ENCODE data around the gene HSPBP1.
A peak's percentile ranks its signal among the peaks of the same experiment; 100 is the strongest.

Gene HSPBP1

GRCh38 chr19:55258828-55259539 is 20.9 kb downstream of the HSPBP1 start, which contains the start of gene PPP6R1 (continued):
- TF ChIP-seq ZNF398 (tag by site-specific recombination; IDR thresholded peaks at IDR 0.05) (0 out of 2 replicates have a peak, but pooled peaks have one; percentile 8), ZNF114 (tag by site-specific recombination; IDR thresholded peaks at IDR 0.05) (no peak), FEZF1 (tag by site-specific recombination; IDR thresholded peaks at IDR 0.05) (no peak; the same call in 1 of the 2 replicates), ZBTB26 (tag by site-specific recombination; optimal IDR thresholded peaks at IDR 0.05) (peak; percentile 95), ZNF138 (tag by site-specific recombination; IDR thresholded peaks at IDR 0.05; ENCODE audit: borderline replicate concordance) (no peak), BCL11A (tag by site-specific recombination; IDR thresholded peaks at IDR 0.05; ENCODE audit: low read depth) (0 out of 2 replicates have a peak, but pooled peaks have one; percentile 49), SCRT1 (tag by site-specific recombination; IDR thresholded peaks at IDR 0.05; ENCODE audit: borderline replicate concordance) (no peak), ZNF521 (tag by site-specific recombination; IDR thresholded peaks at IDR 0.05) (no peak), ZNF792 (tag by site-specific recombination; IDR thresholded peaks at IDR 0.05) (peak; percentile 77; the same call in 1 of the 2 replicates), ZNF621 (tag by site-specific recombination; IDR thresholded peaks at IDR 0.05) (no peak), ZNF16 (tag by site-specific recombination; IDR thresholded peaks at IDR 0.05; ENCODE audit: low read depth) (no peak), ZNF140 (tag by site-specific recombination; IDR thresholded peaks at IDR 0.05) (no peak), ELK4 (IDR thresholded peaks at IDR 0.05; ENCODE audit: borderline replicate concordance, low read depth, low read length) (no peak), ZNF785 (tag by site-specific recombination; IDR thresholded peaks at IDR 0.05) (peak; percentile 95), ZNF768 (tag by site-specific recombination; IDR thresholded peaks at IDR 0.05) (no peak), ZNF514 (tag by site-specific recombination; IDR thresholded peaks at IDR 0.05) (no peak), ZSCAN23 (tag by site-specific recombination; IDR thresholded peaks at IDR 0.05) (peak; percentile 79), ZNF555 (tag by site-specific recombination; conservative IDR thresholded peaks at IDR 0.05) (no peak), ZNF341 (tag by site-specific recombination; IDR thresholded peaks at IDR 0.05; ENCODE audit: low read depth) (peak; percentile 86), GFI1B (tag by site-specific recombination; IDR thresholded peaks at IDR 0.05) (peak; percentile 86; the same call in 1 of the 2 replicates), ZBTB10 (tag by site-specific recombination; IDR thresholded peaks at IDR 0.05) (peak; percentile 82), WT1 (tag by site-specific recombination; IDR thresholded peaks at IDR 0.05) (no peak), HOXC10 (CRISPR knock-in tag; IDR thresholded peaks at IDR 0.05) (peak; percentile 3; the same call in 1 of the 2 replicates), ZNF133 (tag by site-specific recombination; IDR thresholded peaks at IDR 0.05) (no peak), ZNF76 (tag by site-specific recombination; IDR thresholded peaks at IDR 0.05; ENCODE audit: borderline replicate concordance, low read depth) (peak; percentile 92), TCF7L2 (IDR thresholded peaks at IDR 0.05; ENCODE audit: borderline replicate concordance, low read depth, low read length) (no peak), ZNF530 (tag by site-specific recombination; IDR thresholded peaks at IDR 0.05; ENCODE audit: low read depth) (no peak), ZNF211 (tag by site-specific recombination; IDR thresholded peaks at IDR 0.05; ENCODE audit: low read depth) (no peak)
- TF ChIP-seq, protein P1, sequence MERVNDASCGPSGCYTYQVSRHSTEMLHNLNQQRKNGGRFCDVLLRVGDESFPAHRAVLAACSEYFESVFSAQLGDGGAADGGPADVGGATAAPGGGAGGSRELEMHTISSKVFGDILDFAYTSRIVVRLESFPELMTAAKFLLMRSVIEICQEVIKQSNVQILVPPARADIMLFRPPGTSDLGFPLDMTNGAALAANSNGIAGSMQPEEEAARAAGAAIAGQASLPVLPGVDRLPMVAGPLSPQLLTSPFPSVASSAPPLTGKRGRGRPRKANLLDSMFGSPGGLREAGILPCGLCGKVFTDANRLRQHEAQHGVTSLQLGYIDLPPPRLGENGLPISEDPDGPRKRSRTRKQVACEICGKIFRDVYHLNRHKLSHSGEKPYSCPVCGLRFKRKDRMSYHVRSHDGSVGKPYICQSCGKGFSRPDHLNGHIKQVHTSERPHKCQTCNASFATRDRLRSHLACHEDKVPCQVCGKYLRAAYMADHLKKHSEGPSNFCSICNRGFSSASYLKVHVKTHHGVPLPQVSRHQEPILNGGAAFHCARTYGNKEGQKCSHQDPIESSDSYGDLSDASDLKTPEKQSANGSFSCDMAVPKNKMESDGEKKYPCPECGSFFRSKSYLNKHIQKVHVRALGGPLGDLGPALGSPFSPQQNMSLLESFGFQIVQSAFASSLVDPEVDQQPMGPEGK (tag by site-specific recombination; IDR thresholded peaks at IDR 0.05) = peak; percentile 37; the same call in 1 of the 2 replicates
- TF ChIP-seq, protein P2, sequence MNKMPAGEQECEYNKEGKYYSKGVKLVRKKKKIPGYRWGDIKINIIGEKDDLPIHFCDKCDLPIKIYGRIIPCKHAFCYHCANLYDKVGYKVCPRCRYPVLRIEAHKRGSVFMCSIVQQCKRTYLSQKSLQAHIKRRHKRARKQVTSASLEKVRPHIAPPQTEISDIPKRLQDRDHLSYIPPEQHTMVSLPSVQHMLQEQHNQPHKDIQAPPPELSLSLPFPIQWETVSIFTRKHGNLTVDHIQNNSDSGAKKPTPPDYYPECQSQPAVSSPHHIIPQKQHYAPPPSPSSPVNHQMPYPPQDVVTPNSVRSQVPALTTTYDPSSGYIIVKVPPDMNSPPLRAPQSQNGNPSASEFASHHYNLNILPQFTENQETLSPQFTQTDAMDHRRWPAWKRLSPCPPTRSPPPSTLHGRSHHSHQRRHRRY (tag by site-specific recombination; IDR thresholded peaks at IDR 0.05) = no peak

Measured in HEK293 (cell line).